HG02623 (cell line): Measurements from ENCODE around the gene IFNL1.
"Not testable (repeated sequence)": the region's sequence is repeated elsewhere in the genome, so short reads cannot be mapped to it uniquely, and the experiment has no call there.

Experiments used
- ATAC-seq: cut with Tn5 transposase; IDR thresholded peaks from one replicate; pipeline ENCODE4 v1.9.1; 2021; ENCODE audit warnings: moderate library complexity; ENCODE audit not compliant: unreplicated experiment

Gene IFNL1

GRCh38 chr19:39328046-39328705, 32.0 kb downstream of the IFNL1 start:
- no peak for ATAC-seq

- no peak for ATAC-seq
Observed at GRCh38 chr19:39329948-39330347, 33.7 kb downstream of the IFNL1 start.

GRCh38 chr19:39332293-39332692, 36.1 kb downstream of the IFNL1 start:
- ATAC-seq = no peak

GRCh38 chr19:39332738-39333137, 36.5 kb downstream of the IFNL1 start:
- ATAC-seq = not testable (repeated sequence)

GRCh38 chr19:39333507-39333906, 37.3 kb downstream of the IFNL1 start:
- ATAC-seq = no peak

- ATAC-seq = no peak
Observed at GRCh38 chr19:39334444-39334976, 38.3 kb downstream of the IFNL1 start.

GRCh38 chr19:39335168-39335548, 39.0 kb downstream of the IFNL1 start:
- ATAC-seq = no peak

GRCh38 chr19:39336483-39336882, 40.3 kb downstream of the IFNL1 start:
- no peak for ATAC-seq

- ATAC-seq = no peak
Observed at GRCh38 chr19:39339674-39340073, 43.5 kb downstream of the IFNL1 start.

- ATAC-seq = not testable (repeated sequence)
Observed at GRCh38 chr19:39340156-39340555, 43.9 kb downstream of the IFNL1 start.

GRCh38 chr19:39341129-39341718, 45.0 kb downstream of the IFNL1 start:
- no peak for ATAC-seq

GRCh38 chr19:39341719-39342604, 45.8 kb downstream of the IFNL1 start, which contains the start of gene SAMD4B:
SAMD4B (plus strand) TSS chr19:39342421; CDS start chr19:39356894, 14,473 bp downstream.
- ATAC-seq = peak; percentile 84

- no peak for ATAC-seq
Observed at GRCh38 chr19:39342647-39343305, 46.6 kb downstream of the IFNL1 start.

GRCh38 chr19:39345956-39346355, 49.7 kb downstream of the IFNL1 start:
- no peak for ATAC-seq

GRCh38 chr19:39347332-39348164, 51.3 kb downstream of the IFNL1 start:
- ATAC-seq = no peak
